Measurements from ENCODE around the gene DNAJC18. TPM values are rescaled to one million over a fixed set of nuclear protein-coding genes. Genes with fewer than 3 reads are reported as not detected.

Gene DNAJC18
- total RNA-seq, 1 experiment from 2014 or later: 6.7 TPM

- Mint-ChIP-seq H3K27me3 (ENCODE audit: unreplicated experiment) (no peaks in the 10 kb centered on the region), H3K4me1 (ENCODE audit: low read depth, unreplicated experiment) (peaks cover 26% of the 10 kb centered on the region), H3K36me3 (ENCODE audit: insufficient read depth, unreplicated experiment) (peaks cover 23% of the 10 kb centered on the region), H3K27ac (ENCODE audit: unreplicated experiment) (peak overlapping the region; percentile 100), H3K4me3 (ENCODE audit: low read depth, unreplicated experiment) (peak overlapping the region; percentile 98), H3K9me3 (ENCODE audit: low read depth, unreplicated experiment) (no peaks in the 10 kb centered on the region)
- CTCF ChIA-PET: interaction anchor here (0.6 to 0.9 kb wide), 4 partner anchors 35 to 626 kb away, joined by 3 read pairs; no protein-coding TSS in a partner anchor
- TF ChIP-seq CTCF (IDR thresholded peaks at IDR 0.05; ENCODE audit: unreplicated experiment): no peak
- no peak for DNase-seq
- intact Hi-C loops (cut with micrococcal nuclease; ENCODE audit: unreplicated experiment): no loop called here
- TSS peak; percentile 86 for BruUV-seq (replicated peaks)
Observed at GRCh38 chr5:139403418-139403786, 35.9 kb downstream of the DNAJC18 start.

GRCh38 chr5:139402561-139403158 lies 36.7 kb downstream of the DNAJC18 start:
- H3K27me3 Mint-ChIP-seq (ENCODE audit: unreplicated experiment): no peaks in the 10 kb centered on the region
- CTCF ChIA-PET: interaction anchor here (0.6 kb wide), 2 partner anchors 181 to 363 kb away, joined by 3 to 6 read pairs; no protein-coding TSS in a partner anchor
- H3K36me3 Mint-ChIP-seq (ENCODE audit: insufficient read depth, unreplicated experiment): peaks cover 23% of the 10 kb centered on the region
- peaks cover 31% of the 10 kb centered on the region for H3K4me1 Mint-ChIP-seq (ENCODE audit: low read depth, unreplicated experiment)
- H3K4me3 Mint-ChIP-seq (ENCODE audit: low read depth, unreplicated experiment): peak overlapping the region; percentile 98
- H3K27ac Mint-ChIP-seq (ENCODE audit: unreplicated experiment): peak overlapping the region; percentile 100
- DNase-seq: peak; percentile 54
- peak; percentile 63 for TF ChIP-seq CTCF (IDR thresholded peaks at IDR 0.05; ENCODE audit: unreplicated experiment)
- no peaks in the 10 kb centered on the region for H3K9me3 Mint-ChIP-seq (ENCODE audit: low read depth, unreplicated experiment)
- BruUV-seq (replicated peaks): no TSS peak
- intact Hi-C loops (cut with micrococcal nuclease; ENCODE audit: unreplicated experiment): no loop called here

- peaks cover 23% of the 10 kb centered on the region for H3K36me3 Mint-ChIP-seq (ENCODE audit: insufficient read depth, unreplicated experiment)
- peaks cover 32% of the 10 kb centered on the region for H3K4me1 Mint-ChIP-seq (ENCODE audit: low read depth, unreplicated experiment)
- H3K27me3 Mint-ChIP-seq (ENCODE audit: unreplicated experiment): no peaks in the 10 kb centered on the region
- CTCF ChIA-PET: interaction anchor here (0.5 kb wide), 1 partner anchor 57 kb away, joined by 3 read pairs; no protein-coding TSS in a partner anchor
- no peak overlapping the region for H3K4me3 Mint-ChIP-seq (ENCODE audit: low read depth, unreplicated experiment)
- DNase-seq: no peak
- no peak overlapping the region for H3K27ac Mint-ChIP-seq (ENCODE audit: unreplicated experiment)
- intact Hi-C loops (cut with micrococcal nuclease; ENCODE audit: unreplicated experiment): no loop called here
- TF ChIP-seq CTCF (IDR thresholded peaks at IDR 0.05; ENCODE audit: unreplicated experiment): no peak
- H3K9me3 Mint-ChIP-seq (ENCODE audit: low read depth, unreplicated experiment): no peaks in the 10 kb centered on the region
- no TSS peak for BruUV-seq (replicated peaks)
Observed at GRCh38 chr5:139401546-139401945, 37.8 kb downstream of the DNAJC18 start.

- no peak for DNase-seq
- no peak overlapping the region for H3K4me3 Mint-ChIP-seq (ENCODE audit: low read depth, unreplicated experiment)
- CTCF ChIA-PET: no interaction called here
- no TSS peak for BruUV-seq (replicated peaks)
- no peak overlapping the region for H3K27ac Mint-ChIP-seq (ENCODE audit: unreplicated experiment)
- peaks cover 30% of the 10 kb centered on the region for H3K4me1 Mint-ChIP-seq (ENCODE audit: low read depth, unreplicated experiment)
- peaks cover 23% of the 10 kb centered on the region for H3K36me3 Mint-ChIP-seq (ENCODE audit: insufficient read depth, unreplicated experiment)
- no peaks in the 10 kb centered on the region for H3K27me3 Mint-ChIP-seq (ENCODE audit: unreplicated experiment)
- TF ChIP-seq CTCF (IDR thresholded peaks at IDR 0.05; ENCODE audit: unreplicated experiment): no peak
- intact Hi-C loops (cut with micrococcal nuclease; ENCODE audit: unreplicated experiment): no loop called here
- no peaks in the 10 kb centered on the region for H3K9me3 Mint-ChIP-seq (ENCODE audit: low read depth, unreplicated experiment)
Observed at GRCh38 chr5:139399501-139400121, 39.7 kb downstream of the DNAJC18 start.
